AG04449 (cell line): ENCODE data around the gene ATP13A5.

Experiments used
- CTCF ChIA-PET: fragments of 350-600 bp; formaldehyde crosslinking; extraction: SDS; loops from one replicate; lab custom pipeline; 2021; ENCODE audit warnings: antibody characterized with exemption; lab: Yijun Ruan, JAX
- POLR2A ChIA-PET: fragments of 400-600, 350-600 bp; formaldehyde crosslinking; extraction: SDS; loops from one replicate; lab custom pipeline; 2020; ENCODE audit warnings: antibody characterized with exemption, inconsistent platforms; lab: Yijun Ruan, JAX
- DNase-seq: peaks from one replicate; pipeline ENCODE4 v3.0.0-alpha.2; 2010; ENCODE audit warnings: low read depth, low spot score
- H3K4me3 ChIP-seq: 2 replicates; pipeline ENCODE4 v1.5.1; 2011; ENCODE audit warnings: low read depth, mild to moderate bottlenecking, control low read depth, low read length
- CTCF ChIP-seq: IDR thresholded peaks from one replicate; pipeline ENCODE4 v1.5.1; 2011; ENCODE audit warnings: mild to moderate bottlenecking, moderate library complexity, low read length, control low read depth, inconsistent platforms; ENCODE audit not compliant: insufficient read depth; ENCODE audit errors: missing control alignments

The ATP13A5 gene

GRCh38 chr3:193261970-193262369, 116.6 kb downstream of the ATP13A5 start:
- H3K4me3 ChIP-seq = no peak overlapping the region
- no peak for TF ChIP-seq CTCF
- POLR2A ChIA-PET = no interaction called here
- no peak for DNase-seq
- CTCF ChIA-PET = no interaction called here

GRCh38 chr3:193253986-193254660, 124.4 kb downstream of the ATP13A5 start:
- DNase-seq = no peak
- ChIA-PET POLR2A (no interaction called here), CTCF (no interaction called here)

GRCh38 chr3:193250492-193250891, 128.1 kb downstream of the ATP13A5 start:
- no peak overlapping the region for H3K4me3 ChIP-seq
- CTCF ChIA-PET = no interaction called here
- no peak for TF ChIP-seq CTCF
- POLR2A ChIA-PET = no interaction called here
- DNase-seq = no peak

More at GRCh38 chr3:193253986-193254660, 124.4 kb downstream of the ATP13A5 start:
- no peak overlapping the region for H3K4me3 ChIP-seq
- no peak for TF ChIP-seq CTCF

- ChIA-PET CTCF (no interaction called here), POLR2A (no interaction called here)
- TF ChIP-seq CTCF = no peak
- H3K4me3 ChIP-seq = no peak overlapping the region
- no peak for DNase-seq
Observed at GRCh38 chr3:193248848-193249468, 129.6 kb downstream of the ATP13A5 start.

- ChIA-PET POLR2A (no interaction called here), CTCF (no interaction called here)
- no peak for DNase-seq
- TF ChIP-seq CTCF = no peak
- H3K4me3 ChIP-seq = no peak overlapping the region
Observed at GRCh38 chr3:193243571-193243970, 135.0 kb downstream of the ATP13A5 start.

- peak overlapping the region; percentile 49 for H3K4me3 ChIP-seq
- ChIA-PET CTCF (interaction anchor here (0.9 kb wide), 1 partner anchor 429 kb away, joined by 4 read pairs; no protein-coding TSS in a partner anchor), POLR2A (no interaction called here)
- TF ChIP-seq CTCF = no peak
- DNase-seq = no peak
Observed at GRCh38 chr3:193241716-193242115, 136.8 kb downstream of the ATP13A5 start.
